Trophoblast cell (in vitro differentiated cells and primary cell): ENCODE results near the gene SPAG5.

Experiments
- DNase-seq, 2 donors: peaks; one replicate each; pipeline ENCODE4 v3.0.0-alpha.2; 2016
- H2AFZ ChIP-seq: 2 replicates; pipeline ENCODE4 v1.6.1; 2013; ENCODE audit warnings: low read length, moderate library complexity, mild to moderate bottlenecking; ENCODE audit not compliant: insufficient read depth, poor library complexity
- H2AK5ac ChIP-seq: 2 replicates; pipeline ENCODE4 v1.6.1; 2013; ENCODE audit warnings: mild to moderate bottlenecking, low read length
- H2BK120ac ChIP-seq: 2 replicates; pipeline ENCODE4 v1.6.1; 2013; ENCODE audit warnings: low read length, mild to moderate bottlenecking, moderate library complexity; ENCODE audit not compliant: insufficient read depth, poor library complexity
- H2BK12ac ChIP-seq: 2 replicates; pipeline ENCODE4 v1.6.1; 2013; ENCODE audit warnings: mild to moderate bottlenecking, low read length, moderate library complexity
- H2BK5ac ChIP-seq: 2 replicates; pipeline ENCODE4 v1.6.1; 2013; ENCODE audit warnings: low read length, low read depth, moderate library complexity, mild to moderate bottlenecking; ENCODE audit not compliant: poor library complexity
- H3K14ac ChIP-seq: 2 replicates; pipeline ENCODE4 v1.6.1; 2013; ENCODE audit warnings: mild to moderate bottlenecking, low read length
- H3K18ac ChIP-seq: 2 replicates; pipeline ENCODE4 v1.6.1; 2013; ENCODE audit warnings: mild to moderate bottlenecking, low read length
- H3K23ac ChIP-seq: 2 replicates; pipeline ENCODE4 v1.6.1; 2013; ENCODE audit warnings: low read length
- H3K27ac ChIP-seq: 2 replicates; pipeline ENCODE4 v1.5.1; 2013; ENCODE audit warnings: low read depth, mild to moderate bottlenecking, inconsistent platforms, low read length, moderate library complexity
- H3K27me3 ChIP-seq: 2 replicates; pipeline ENCODE4 v1.6.1; 2013; ENCODE audit warnings: inconsistent platforms, mild to moderate bottlenecking, low read length, moderate library complexity; ENCODE audit not compliant: insufficient read depth
- H3K36me3 ChIP-seq, 2 experiments: 1 replicate in 1 of 2; 2 replicates in 1 of 2; pipeline ENCODE4 v1.6.1; 2013; ENCODE audit warnings: low read length in 2 of 2, mild to moderate bottlenecking in 2 of 2, moderate library complexity in 1 of 2; ENCODE audit not compliant: insufficient read depth in 2 of 2, control insufficient read depth in 1 of 2
- H3K4ac ChIP-seq: 2 replicates; pipeline ENCODE4 v1.6.1; 2013; ENCODE audit warnings: low read depth, mild to moderate bottlenecking, low read length, moderate library complexity
- H3K4me1 ChIP-seq, 2 experiments: 1 replicate in 1 of 2; 2 replicates in 1 of 2; pipeline ENCODE4 v1.6.1; 2013; ENCODE audit warnings: low read length in 2 of 2, mild to moderate bottlenecking in 2 of 2, moderate library complexity in 1 of 2; ENCODE audit not compliant: insufficient read depth in 2 of 2, control insufficient read depth in 1 of 2
- H3K4me2 ChIP-seq: 2 replicates; pipeline ENCODE4 v1.6.1; 2013; ENCODE audit warnings: inconsistent platforms, mild to moderate bottlenecking, low read length, moderate library complexity
- H3K4me3 ChIP-seq: 2 replicates; pipeline ENCODE4 v1.5.1; 2013; ENCODE audit warnings: mild to moderate bottlenecking, low read depth, low read length, inconsistent platforms
- H3K79me1 ChIP-seq: one replicate; pipeline ENCODE4 v1.6.1; 2013; ENCODE audit warnings: low read length
- H3K79me2 ChIP-seq: 2 replicates; pipeline ENCODE4 v1.6.1; 2013; ENCODE audit warnings: low read length, mild to moderate bottlenecking; ENCODE audit not compliant: control insufficient read depth, insufficient read depth, poor library complexity
- H3K9ac ChIP-seq: 2 replicates; pipeline ENCODE4 v1.6.1; 2013; ENCODE audit warnings: mild to moderate bottlenecking, low read length
- H3K9me3 ChIP-seq: 2 replicates; pipeline ENCODE4 v1.6.1; 2013; ENCODE audit warnings: low read depth, mild to moderate bottlenecking, control low read depth, inconsistent platforms, low read length; ENCODE audit not compliant: insufficient read depth
- H4K12ac ChIP-seq: 2 replicates; pipeline ENCODE4 v1.6.1; 2013; ENCODE audit warnings: low read depth, mild to moderate bottlenecking, low read length, moderate library complexity
- H4K8ac ChIP-seq: 2 replicates; pipeline ENCODE4 v1.6.1; 2013; ENCODE audit warnings: low read depth, mild to moderate bottlenecking, low read length, moderate library complexity
- H4K91ac ChIP-seq: one replicate; pipeline ENCODE4 v1.6.1; 2013; ENCODE audit warnings: low read depth, mild to moderate bottlenecking, low read length, moderate library complexity
- WGBS: extraction: QIAGEN DNeasy Blood & Tissue Kit; methylation state at CpG from one replicate; pipeline ENCODE4 v1.1.7; 2013; ENCODE audit warnings: missing lambda C conversion rate; ENCODE audit not compliant: insufficient read length, insufficient coverage; ENCODE audit errors: extremely low coverage; 5-methylcytosine and 5-hydroxymethylcytosine counted together

SPAG5 gene

GRCh38 chr17:28580959-28581358, 17.9 kb downstream of the SPAG5 start:
- H3K9me3 ChIP-seq: no peaks in the 10 kb centered on the region
- no peak overlapping the region for H2AFZ ChIP-seq
- H3K27ac ChIP-seq: no peak overlapping the region
- no peak overlapping the region for H3K14ac ChIP-seq
- peaks cover 38 to 64% of the 10 kb centered on the region in 2 experiments for H3K36me3 ChIP-seq
- no peak overlapping the region for H2BK5ac ChIP-seq
- H3K4me3 ChIP-seq: no peak overlapping the region
- no peaks in the 10 kb centered on the region for H3K27me3 ChIP-seq
- no peak overlapping the region for H3K9ac ChIP-seq
- no CpG with 5 or more reads among the region's 3 CpGs for WGBS
- H3K4ac ChIP-seq: no peak overlapping the region
- no peaks in the 10 kb centered on the region for H3K79me2 ChIP-seq
- no peak overlapping the region for H2BK120ac ChIP-seq
- H3K79me1 ChIP-seq: peaks cover 2% of the 10 kb centered on the region
- H2AK5ac ChIP-seq: no peak overlapping the region
- no peak overlapping the region for H3K4me2 ChIP-seq
- H3K23ac ChIP-seq: no peak overlapping the region
- no peak overlapping the region for H4K8ac ChIP-seq
- no peak overlapping the region for H4K12ac ChIP-seq
- H2BK12ac ChIP-seq: no peak overlapping the region
- H3K4me1 ChIP-seq: peaks cover 4 to 5% of the 10 kb centered on the region in 2 experiments
- DNase-seq: no peak
- no peak overlapping the region for H3K18ac ChIP-seq
- no peak overlapping the region for H4K91ac ChIP-seq

GRCh38 chr17:28579526-28579925, 19.3 kb downstream of the SPAG5 start:
- Histone ChIP-seq H2AK5ac (no peak overlapping the region), H3K9me3 (no peaks in the 10 kb centered on the region), H3K14ac (no peak overlapping the region), H3K4ac (no peak overlapping the region), H3K36me3 (peaks cover 29 to 50% of the 10 kb centered on the region in 2 experiments), H3K4me1 (peaks cover 4 to 5% of the 10 kb centered on the region in 2 experiments), H3K9ac (no peak overlapping the region), H3K79me1 (peaks cover 2% of the 10 kb centered on the region), H4K8ac (no peak overlapping the region), H3K4me2 (no peak overlapping the region), H2BK12ac (no peak overlapping the region), H3K18ac (no peak overlapping the region), H3K27me3 (no peaks in the 10 kb centered on the region), H2BK120ac (no peak overlapping the region), H4K91ac (no peak overlapping the region), H3K23ac (no peak overlapping the region), H2BK5ac (no peak overlapping the region), H3K79me2 (no peaks in the 10 kb centered on the region), H4K12ac (no peak overlapping the region), H3K27ac (no peak overlapping the region), H3K4me3 (no peak overlapping the region), H2AFZ (no peak overlapping the region)
- no peak for DNase-seq
- no CpG with 5 or more reads among the region's 4 CpGs for WGBS

- peaks cover 4 to 5% of the 10 kb centered on the region in 2 experiments for H3K4me1 ChIP-seq
- no peak overlapping the region for H3K4ac ChIP-seq
- peaks cover 2% of the 10 kb centered on the region for H3K79me1 ChIP-seq
- H4K91ac ChIP-seq: no peak overlapping the region
- H2BK5ac ChIP-seq: no peak overlapping the region
- H2AFZ ChIP-seq: no peak overlapping the region
- H3K79me2 ChIP-seq: no peaks in the 10 kb centered on the region
- peaks cover 21 to 40% of the 10 kb centered on the region in 2 experiments for H3K36me3 ChIP-seq
- no peak overlapping the region for H4K8ac ChIP-seq
- H2BK120ac ChIP-seq: no peak overlapping the region
- no peak overlapping the region for H3K18ac ChIP-seq
- no peak overlapping the region for H3K14ac ChIP-seq
- H3K4me2 ChIP-seq: no peak overlapping the region
- H3K4me3 ChIP-seq: no peak overlapping the region
- H3K23ac ChIP-seq: no peak overlapping the region
- no peak overlapping the region for H2BK12ac ChIP-seq
- H2AK5ac ChIP-seq: no peak overlapping the region
- H3K27me3 ChIP-seq: no peaks in the 10 kb centered on the region
- H3K27ac ChIP-seq: no peak overlapping the region
- no peaks in the 10 kb centered on the region for H3K9me3 ChIP-seq
- no peak overlapping the region for H3K9ac ChIP-seq
- H4K12ac ChIP-seq: no peak overlapping the region
- no CpG with 5 or more reads among the region's 8 CpGs for WGBS
- no peak for DNase-seq
Observed at GRCh38 chr17:28578246-28579195, 20.3 kb downstream of the SPAG5 start.

GRCh38 chr17:28577466-28577824, 21.4 kb downstream of the SPAG5 start:
- H3K4me2 ChIP-seq: no peak overlapping the region
- no peak overlapping the region for H2BK5ac ChIP-seq
- DNase-seq: no peak
- H2BK12ac ChIP-seq: peak overlapping the region; percentile 51
- H4K12ac ChIP-seq: peak overlapping the region; percentile 35
- H3K4me3 ChIP-seq: no peak overlapping the region
- no peaks in the 10 kb centered on the region for H3K9me3 ChIP-seq
- no peak overlapping the region for H2BK120ac ChIP-seq
- H2AFZ ChIP-seq: peak overlapping the region; percentile 38
- peak overlapping the region; percentile 28 for H2AK5ac ChIP-seq
- H3K79me2 ChIP-seq: no peaks in the 10 kb centered on the region
- H3K27ac ChIP-seq: no peak overlapping the region
- no peaks in the 10 kb centered on the region for H3K27me3 ChIP-seq
- no CpG with 5 or more reads among the region's 3 CpGs for WGBS
- H3K18ac ChIP-seq: no peak overlapping the region
- no peak overlapping the region for H3K9ac ChIP-seq
- no peak overlapping the region for H4K8ac ChIP-seq
- no peak overlapping the region for H3K14ac ChIP-seq
- H3K23ac ChIP-seq: no peak overlapping the region
- peaks cover 4 to 6% of the 10 kb centered on the region in 2 experiments for H3K4me1 ChIP-seq
- peaks cover 21 to 33% of the 10 kb centered on the region in 2 experiments for H3K36me3 ChIP-seq
- H3K79me1 ChIP-seq: peaks cover 2% of the 10 kb centered on the region
- peak overlapping the region; percentile 42 for H4K91ac ChIP-seq
- H3K4ac ChIP-seq: no peak overlapping the region
